BJ (cell line): ENCODE results near the gene ADRB2. TPM values are rescaled to one million over a fixed set of nuclear protein-coding genes. Genes with fewer than 3 reads are reported as not detected.
"Not testable (repeated sequence)": the region's sequence is repeated elsewhere in the genome, so short reads cannot be mapped to it uniquely, and the experiment has no call there.

Experiments used
- CTCF ChIA-PET: fragments of 350-600 bp; formaldehyde crosslinking; extraction: SDS; loops from one replicate; lab custom pipeline; 2021; ENCODE audit warnings: antibody characterized with exemption, inconsistent platforms; lab: Yijun Ruan, JAX
- POLR2A ChIA-PET: fragments of 300-600 bp; sonication (Branson Sonifier 250); formaldehyde crosslinking; extraction: SDS; loops from one replicate; lab custom pipeline; 2021; ENCODE audit warnings: antibody characterized with exemption; lab: Charles Lee
- DNase-seq: peaks from one replicate; pipeline ENCODE4 v3.0.0-alpha.2; 2011; ENCODE audit warnings: low read depth
- H3K27me3 ChIP-seq: 2 replicates; pipeline ENCODE4 v1.6.0; 2011; ENCODE audit warnings: low read length; ENCODE audit not compliant: control insufficient read depth, insufficient read depth
- H3K36me3 ChIP-seq: 2 replicates; pipeline ENCODE4 v1.5.1; 2011; ENCODE audit warnings: low read length; ENCODE audit not compliant: control insufficient read depth, insufficient read depth
- H3K4me3 ChIP-seq: 2 replicates; pipeline ENCODE4 v1.5.1; 2011; ENCODE audit warnings: low read depth, mild to moderate bottlenecking, control low read depth, low read length
- polyA plus RNA-seq: library from polyadenylated mRNA; depleted of rRNA; stranded (reverse); fragments of >200 nt; gene quantifications from 2 replicates; pipeline ENCODE4 v1.2.3, GENCODE V29; 2011
- TF ChIP-seq, protein P1 (sequence below): IDR thresholded peaks from 2 replicates; pipeline ENCODE4 v1.5.1; 2011; ENCODE audit warnings: low read depth, mild to moderate bottlenecking, control low read depth, inconsistent platforms, low read length, moderate library complexity; ENCODE audit not compliant: insufficient read depth

ADRB2 gene
- polyA plus RNA-seq, 1 experiment = 0.64 TPM

DNA sequence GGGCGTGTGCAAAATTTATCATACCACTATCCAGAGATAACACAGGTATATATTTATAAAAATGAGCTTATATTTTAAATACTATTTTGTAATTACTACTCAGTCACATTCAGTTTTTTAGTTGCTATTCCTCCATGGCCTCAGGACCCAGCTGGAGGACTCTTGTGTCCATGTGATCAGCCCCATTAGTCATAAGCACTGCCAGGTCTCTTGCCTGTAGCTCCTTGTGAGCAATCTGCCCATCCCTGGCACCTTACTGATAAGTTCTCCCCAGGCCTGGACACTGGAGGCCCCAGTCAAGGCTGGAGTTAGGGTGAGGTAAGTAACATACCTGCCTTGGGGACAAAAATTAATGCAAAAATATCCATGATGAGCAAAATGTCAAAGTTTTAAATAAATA lies 29.5 kb upstream of the ADRB2 start:
- H3K4me3 ChIP-seq = no peak overlapping the region
- POLR2A ChIA-PET = no interaction called here
- no peak for DNase-seq
- TF ChIP-seq, protein P1, sequence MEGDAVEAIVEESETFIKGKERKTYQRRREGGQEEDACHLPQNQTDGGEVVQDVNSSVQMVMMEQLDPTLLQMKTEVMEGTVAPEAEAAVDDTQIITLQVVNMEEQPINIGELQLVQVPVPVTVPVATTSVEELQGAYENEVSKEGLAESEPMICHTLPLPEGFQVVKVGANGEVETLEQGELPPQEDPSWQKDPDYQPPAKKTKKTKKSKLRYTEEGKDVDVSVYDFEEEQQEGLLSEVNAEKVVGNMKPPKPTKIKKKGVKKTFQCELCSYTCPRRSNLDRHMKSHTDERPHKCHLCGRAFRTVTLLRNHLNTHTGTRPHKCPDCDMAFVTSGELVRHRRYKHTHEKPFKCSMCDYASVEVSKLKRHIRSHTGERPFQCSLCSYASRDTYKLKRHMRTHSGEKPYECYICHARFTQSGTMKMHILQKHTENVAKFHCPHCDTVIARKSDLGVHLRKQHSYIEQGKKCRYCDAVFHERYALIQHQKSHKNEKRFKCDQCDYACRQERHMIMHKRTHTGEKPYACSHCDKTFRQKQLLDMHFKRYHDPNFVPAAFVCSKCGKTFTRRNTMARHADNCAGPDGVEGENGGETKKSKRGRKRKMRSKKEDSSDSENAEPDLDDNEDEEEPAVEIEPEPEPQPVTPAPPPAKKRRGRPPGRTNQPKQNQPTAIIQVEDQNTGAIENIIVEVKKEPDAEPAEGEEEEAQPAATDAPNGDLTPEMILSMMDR = no peak
- CTCF ChIA-PET = interaction anchor here (0.8 to 2.3 kb wide), 2 partner anchors 24 to 279 kb away, joined by 3 to 8 read pairs; no protein-coding TSS in a partner anchor
- no peaks in the 10 kb centered on the region for H3K36me3 ChIP-seq
- no peaks in the 10 kb centered on the region for H3K27me3 ChIP-seq

DNA sequence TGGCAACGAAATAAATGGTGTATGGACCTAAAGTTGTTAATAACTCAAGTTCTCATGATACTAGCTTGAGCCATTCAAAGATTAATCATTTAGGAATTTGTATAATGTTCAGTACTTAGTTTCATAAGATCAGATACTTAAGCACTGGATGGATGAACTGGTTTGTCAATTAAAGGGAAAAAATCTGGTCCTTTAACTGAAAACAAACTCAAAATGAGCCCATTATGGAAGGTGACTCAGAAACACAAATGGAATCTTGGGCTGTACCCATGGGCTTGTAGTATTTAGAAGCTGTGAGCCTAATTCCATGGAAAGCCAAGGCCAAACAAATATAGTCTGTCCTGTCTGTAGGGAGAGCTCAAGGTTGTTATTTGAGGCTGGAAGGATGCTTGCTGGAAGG lies 27.6 kb upstream of the ADRB2 start:
- ChIA-PET CTCF (interaction anchor here (1.1 kb wide), 1 partner anchor 66 kb away, joined by 3 read pairs; no protein-coding TSS in a partner anchor), POLR2A (no interaction called here)
- H3K36me3 ChIP-seq = no peaks in the 10 kb centered on the region
- DNase-seq = no peak
- TF ChIP-seq, protein P1 = no peak
- no peaks in the 10 kb centered on the region for H3K27me3 ChIP-seq
- H3K4me3 ChIP-seq = no peak overlapping the region

DNA sequence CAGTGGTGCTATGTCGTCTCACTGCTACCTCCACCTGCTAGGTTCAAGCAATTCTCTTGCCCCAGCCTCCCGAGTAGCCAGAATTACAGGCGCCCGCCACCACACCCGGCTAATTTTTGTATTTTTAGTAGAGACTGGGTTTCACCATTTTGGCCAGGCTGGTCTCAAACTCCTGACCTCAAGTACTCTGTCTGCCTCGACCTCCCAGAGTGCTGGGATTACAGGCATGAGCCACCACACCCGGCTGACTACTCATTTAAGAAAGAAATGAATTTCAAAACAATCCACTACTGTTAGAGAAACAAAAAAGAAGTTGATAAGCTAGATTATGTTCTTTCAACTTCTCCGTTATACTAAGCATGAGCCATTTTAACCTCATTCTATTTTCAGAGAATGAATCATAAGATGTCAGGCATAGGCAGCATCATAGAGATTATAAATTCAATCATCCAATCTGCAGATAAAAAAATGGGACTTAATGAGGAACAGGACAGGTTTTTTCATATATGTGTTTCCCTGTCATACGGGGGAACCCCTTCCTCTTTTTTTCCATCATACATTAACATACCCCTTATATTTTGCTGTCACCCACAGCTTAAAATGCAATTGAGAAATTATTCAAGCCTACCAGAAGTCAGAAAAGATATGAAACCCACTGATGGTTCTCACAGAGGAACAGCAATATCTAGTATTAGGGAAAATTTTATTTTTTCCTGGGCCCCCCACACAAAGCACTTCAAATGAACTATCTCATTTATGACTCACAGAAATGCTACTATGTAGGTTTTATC lies 26.5 kb upstream of the ADRB2 start:
- TF ChIP-seq, protein P1 = no peak
- no peak for DNase-seq
- POLR2A ChIA-PET = no interaction called here

DNA sequence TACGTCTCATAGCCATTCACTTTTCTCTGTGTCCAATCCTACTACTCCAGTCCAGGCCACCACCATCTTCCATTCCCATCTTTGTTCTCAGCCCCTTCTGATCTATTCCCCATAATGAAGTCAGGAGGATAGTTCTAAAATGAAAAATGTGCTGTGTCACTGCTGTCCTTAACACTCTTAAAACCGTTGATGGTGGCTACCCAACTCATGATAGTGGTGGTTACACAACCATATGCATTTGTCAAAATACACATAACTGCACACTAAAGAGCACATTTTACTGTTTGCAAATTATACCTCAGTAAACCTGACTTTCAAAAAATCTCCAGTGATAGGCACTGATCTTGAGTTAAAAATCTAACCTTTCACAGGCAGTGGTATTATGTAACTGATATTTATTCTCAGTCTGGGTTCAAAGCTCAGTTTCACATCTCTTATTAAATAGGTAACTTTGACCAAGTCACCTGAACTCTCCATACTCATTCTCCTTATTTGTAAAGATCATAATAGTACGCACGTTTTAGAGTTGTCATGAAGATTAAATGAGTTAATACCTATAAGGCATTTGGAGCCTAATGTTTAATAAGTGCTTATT lies 24.6 kb upstream of the ADRB2 start:
- no peaks in the 10 kb centered on the region for H3K27me3 ChIP-seq
- POLR2A ChIA-PET = no interaction called here
- CTCF ChIA-PET = no interaction called here
- DNase-seq = no peak
- H3K36me3 ChIP-seq = no peaks in the 10 kb centered on the region
- TF ChIP-seq, protein P1 = no peak
- no peak overlapping the region for H3K4me3 ChIP-seq

More for the DNA sequence above, 26.5 kb upstream of the ADRB2 start:
- CTCF ChIA-PET = no interaction called here
- H3K27me3 ChIP-seq = no peaks in the 10 kb centered on the region
- H3K4me3 ChIP-seq = no peak overlapping the region
- H3K36me3 ChIP-seq = no peaks in the 10 kb centered on the region

DNA sequence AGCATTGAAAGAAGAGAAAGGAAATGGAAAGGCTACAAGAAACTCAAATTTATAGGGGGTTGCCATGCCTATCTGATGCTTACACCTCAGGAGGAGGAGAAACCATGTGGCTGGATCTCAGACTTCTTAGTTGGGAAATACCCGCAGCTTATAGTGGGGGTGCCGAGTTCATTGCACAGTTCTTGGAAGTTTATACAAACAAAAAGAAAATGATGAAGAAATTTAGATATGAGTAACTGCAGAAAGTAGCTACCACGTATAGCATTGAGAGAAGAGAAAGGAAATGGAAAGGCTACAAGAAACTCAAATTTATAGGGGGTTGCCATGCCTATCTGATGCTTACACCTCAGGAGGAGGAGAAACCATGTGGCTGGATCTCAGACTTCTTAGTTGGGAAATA lies 23.0 kb upstream of the ADRB2 start:
- DNase-seq, H3K4me3 ChIP-seq, H3K27me3 ChIP-seq, POLR2A ChIA-PET, CTCF ChIA-PET, H3K36me3 ChIP-seq: not testable (repeated sequence)
